ENCODE measurements around the gene DMGDH.
A peak's percentile ranks its signal among the peaks of the same experiment; 100 is the strongest.

Gene DMGDH

GRCh38 chr5:78972654-78973428 lies 96.6 kb downstream of the DMGDH start:
- peak; percentile 80 for DNase-seq

GRCh38 chr5:78971998-78972397 lies 97.5 kb downstream of the DMGDH start:
- DNase-seq, result no peak

GRCh38 chr5:78968781-78969180 lies 100.7 kb downstream of the DMGDH start:
- no peak for DNase-seq

GRCh38 chr5:78964889-78965288 lies 104.6 kb downstream of the DMGDH start:
- no peak for DNase-seq

- no peak for DNase-seq
Measured at GRCh38 chr5:78961743-78962142, 107.7 kb downstream of the DMGDH start.

- no peak for DNase-seq
Measured at GRCh38 chr5:78959767-78960166, 109.7 kb downstream of the DMGDH start.

- DNase-seq, result no peak
Measured at GRCh38 chr5:78958672-78959445, 110.6 kb downstream of the DMGDH start.

- no peak for DNase-seq
Measured at GRCh38 chr5:78956901-78957300, 112.6 kb downstream of the DMGDH start.

GRCh38 chr5:78953092-78953800 lies 116.2 kb downstream of the DMGDH start:
- no peak for DNase-seq

All from right forelimb (tissue), 1 donor.